Measurements from ENCODE around the gene PEF1.
A peak's percentile ranks its signal among the peaks of the same experiment; 100 is the strongest.

The PEF1 gene

GRCh38 chr1:31644560-31645273, at the start of gene PEF1:
Gene PEF1, minus strand, starts transcription at chr1:31644876. Its CDS starts 12 bp downstream, at chr1:31644864.
- DNase-seq (ENCODE audit: low read depth): peak; percentile 99

GRCh38 chr1:31693231-31693630, 48.6 kb upstream of the PEF1 start:
- DNase-seq (ENCODE audit: low read depth): no peak

GRCh38 chr1:31691951-31692350, 47.3 kb upstream of the PEF1 start:
- no peak for DNase-seq (ENCODE audit: low read depth)

GRCh38 chr1:31691446-31691845, 46.8 kb upstream of the PEF1 start:
- DNase-seq (ENCODE audit: low read depth): no peak

GRCh38 chr1:31690921-31691320, 46.2 kb upstream of the PEF1 start:
- DNase-seq (ENCODE audit: low read depth): no peak

- no peak for DNase-seq (ENCODE audit: low read depth)
Measured at GRCh38 chr1:31689854-31690253, 45.2 kb upstream of the PEF1 start.

- no peak for DNase-seq (ENCODE audit: low read depth)
Measured at GRCh38 chr1:31689379-31689778, 44.7 kb upstream of the PEF1 start.

- no peak for DNase-seq (ENCODE audit: low read depth)
Measured at GRCh38 chr1:31688233-31688918, 43.7 kb upstream of the PEF1 start.

- DNase-seq (ENCODE audit: low read depth): no peak
Measured at GRCh38 chr1:31687601-31688000, 42.9 kb upstream of the PEF1 start.

- DNase-seq (ENCODE audit: low read depth): no peak
Measured at GRCh38 chr1:31685795-31686194, 41.1 kb upstream of the PEF1 start.

GRCh38 chr1:31683997-31684396, 39.3 kb upstream of the PEF1 start:
- DNase-seq (ENCODE audit: low read depth): no peak

GRCh38 chr1:31681415-31681814, 36.7 kb upstream of the PEF1 start:
- no peak for DNase-seq (ENCODE audit: low read depth)

- no peak for DNase-seq (ENCODE audit: low read depth)
Measured at GRCh38 chr1:31679676-31680230, 35.1 kb upstream of the PEF1 start.

GRCh38 chr1:31679091-31679490, 34.4 kb upstream of the PEF1 start:
- no peak for DNase-seq (ENCODE audit: low read depth)

- no peak for DNase-seq (ENCODE audit: low read depth)
Measured at GRCh38 chr1:31678681-31679080, 34.0 kb upstream of the PEF1 start.

GRCh38 chr1:31677949-31678348, 33.3 kb upstream of the PEF1 start:
- DNase-seq (ENCODE audit: low read depth): no peak

- no peak for DNase-seq (ENCODE audit: low read depth)
Measured at GRCh38 chr1:31677401-31677800, 32.7 kb upstream of the PEF1 start.

GRCh38 chr1:31675756-31676155, 31.1 kb upstream of the PEF1 start:
- no peak for DNase-seq (ENCODE audit: low read depth)

- no peak for DNase-seq (ENCODE audit: low read depth)
Measured at GRCh38 chr1:31675161-31675560, 30.5 kb upstream of the PEF1 start.

- DNase-seq (ENCODE audit: low read depth): no peak
Measured at GRCh38 chr1:31674626-31675025, 29.9 kb upstream of the PEF1 start.

- DNase-seq (ENCODE audit: low read depth): no peak
Measured at GRCh38 chr1:31673433-31673832, 28.8 kb upstream of the PEF1 start.

GRCh38 chr1:31672986-31673385, 28.3 kb upstream of the PEF1 start:
- no peak for DNase-seq (ENCODE audit: low read depth)

GRCh38 chr1:31671561-31672201, 27.0 kb upstream of the PEF1 start:
- no peak for DNase-seq (ENCODE audit: low read depth)

Data from activated T-cell treated with anti-CD3 and anti-CD28 coated beads for 48 hours (primary cell).